Stimulated activated CD8-positive, alpha-beta memory T cell treated with anti-CD3 and anti-CD28 coated beads, Interleukin-4, amount 100 ng/mL, for 24 hours (primary cell): Measurements from ENCODE around the gene CCL18.
"Not testable (repeated sequence)": the region's sequence is repeated elsewhere in the genome, so short reads cannot be mapped to it uniquely, and the experiment has no call there.

ENCODE experiments used
- DNase-seq: peaks from one replicate; pipeline ENCODE4 v3.0.0-alpha.2; 2020; ENCODE audit warnings: low read depth

The CCL18 gene

GRCh38 chr17:36063786-36064541 lies at the start of gene CCL18:
Gene CCL18 (plus strand): TSS chr17:36064272. CDS start chr17:36064343, 71 bp downstream.
- DNase-seq: no peak

GRCh38 chr17:36014946-36015345 lies 49.1 kb upstream of the CCL18 start:
- DNase-seq: no peak

GRCh38 chr17:36015895-36016294 lies 48.2 kb upstream of the CCL18 start:
- DNase-seq: not testable (repeated sequence)

GRCh38 chr17:36016555-36016954 lies 47.5 kb upstream of the CCL18 start:
- no peak for DNase-seq

GRCh38 chr17:36017799-36018198 lies 46.3 kb upstream of the CCL18 start, which contains the start of gene CCL23:
Gene CCL23 (minus strand): TSS chr17:36017972. CDS start chr17:36017897, 75 bp downstream.
- no peak for DNase-seq

GRCh38 chr17:36019423-36019822 lies 44.6 kb upstream of the CCL18 start:
- no peak for DNase-seq

GRCh38 chr17:36024106-36024869 lies 39.8 kb upstream of the CCL18 start:
- DNase-seq: no peak

GRCh38 chr17:36027761-36028160 lies 36.3 kb upstream of the CCL18 start:
- no peak for DNase-seq

- no peak for DNase-seq
Measured at GRCh38 chr17:36030956-36031355, 33.1 kb upstream of the CCL18 start.

- DNase-seq: no peak
Measured at GRCh38 chr17:36034127-36034526, 29.9 kb upstream of the CCL18 start.

- DNase-seq: no peak
Measured at GRCh38 chr17:36036235-36036634, 27.8 kb upstream of the CCL18 start.

GRCh38 chr17:36048066-36048465 lies 16.0 kb upstream of the CCL18 start:
- no peak for DNase-seq

- DNase-seq: no peak
Measured at GRCh38 chr17:36049643-36050042, 14.4 kb upstream of the CCL18 start.

GRCh38 chr17:36055171-36055570 lies 8.9 kb upstream of the CCL18 start:
- no peak for DNase-seq

GRCh38 chr17:36055921-36056520 lies 8.1 kb upstream of the CCL18 start:
- no peak for DNase-seq

- DNase-seq: no peak
Measured at GRCh38 chr17:36057911-36058310, 6.2 kb upstream of the CCL18 start.

- no peak for DNase-seq
Measured at GRCh38 chr17:36059406-36059805, 4.7 kb upstream of the CCL18 start.

GRCh38 chr17:36060816-36061215 lies 3.3 kb upstream of the CCL18 start:
- no peak for DNase-seq

GRCh38 chr17:36066365-36066985 lies 2.4 kb downstream of the CCL18 start:
- no peak for DNase-seq

- DNase-seq: no peak
Measured at GRCh38 chr17:36068524-36068923, 4.5 kb downstream of the CCL18 start.

GRCh38 chr17:36069136-36069535 lies 5.1 kb downstream of the CCL18 start:
- DNase-seq: no peak

- DNase-seq: no peak
Measured at GRCh38 chr17:36070427-36070826, 6.4 kb downstream of the CCL18 start.
